PC-9 (cell line): ENCODE measurements around the gene CNP. TPM values are rescaled to one million over a fixed set of nuclear protein-coding genes. Genes with fewer than 3 reads are reported as not detected.
"Not testable (repeated sequence)": the region's sequence is repeated elsewhere in the genome, so short reads cannot be mapped to it uniquely, and the experiment has no call there.

Experiments used
- BruUV-seq: library from RNA; stranded (reverse); fragments of 400-500 nt; replicated peaks from 2 replicates; lab custom pipeline; 2021; lab: Mats Ljungman, UMichigan
- CTCF ChIA-PET: fragments of 300-600 bp; sonication (Branson Sonifier 250); formaldehyde crosslinking; loops from one replicate; lab custom pipeline; 2022; ENCODE audit warnings: antibody characterized with exemption; lab: Charles Lee
- POLR2A ChIA-PET: fragments of 300-600 bp; sonication (Branson Sonifier 250); formaldehyde crosslinking; loops from one replicate; lab custom pipeline; 2022; ENCODE audit warnings: antibody characterized with exemption; ENCODE audit not compliant: unreplicated experiment; lab: Charles Lee
- DNase-seq, 2 experiments: peaks; one replicate each; pipeline versions ENCODE4 v3.0.0 to v3.0.0-alpha.2; 2015 to 2022; ENCODE audit warnings: mixed read lengths in 1 of 2
- H2AFZ ChIP-seq: fragments of 200-600 bp; sonication (generic); 2 replicates; pipeline ENCODE4 v1.8.1; 2017; ENCODE audit warnings: antibody characterized with exemption
- H3F3A ChIP-seq: fragments of 200-600 bp; sonication (generic); 2 replicates; pipeline ENCODE4 v1.8.1; 2017; ENCODE audit warnings: antibody characterized with exemption, mild to moderate bottlenecking, low read depth; ENCODE audit not compliant: insufficient read depth
- H3K27ac ChIP-seq: fragments of 200-600 bp; sonication (generic); 2 replicates; pipeline ENCODE4 v1.6.1; 2016; ENCODE audit warnings: mixed run types
- H3K27me3 ChIP-seq: fragments of 200-600 bp; sonication (generic); 2 replicates; pipeline ENCODE4 v1.6.1; 2016; ENCODE audit warnings: low read depth, mixed run types; ENCODE audit not compliant: insufficient read depth
- H3K36me3 ChIP-seq: fragments of 200-600 bp; sonication (generic); 2 replicates; pipeline ENCODE4 v1.6.1; 2016; ENCODE audit warnings: low read depth, mixed run types
- H3K4me1 ChIP-seq: fragments of 200-600 bp; sonication (generic); replicated peaks from 2 replicates; pipeline ENCODE4 v1.6.1; 2016; ENCODE audit warnings: mixed run types; ENCODE audit not compliant: insufficient read depth
- H3K4me2 ChIP-seq: fragments of 200-600 bp; sonication (generic); 2 replicates; pipeline ENCODE4 v1.6.1; 2017; ENCODE audit warnings: mixed run types
- H3K4me3 ChIP-seq: fragments of 200-600 bp; sonication (generic); 2 replicates; pipeline ENCODE4 v1.6.1; 2016; ENCODE audit warnings: mixed run types
- H3K79me2 ChIP-seq: fragments of 200-600 bp; sonication (generic); 2 replicates; pipeline ENCODE4 v1.6.1; 2017; ENCODE audit warnings: low read depth, mixed run types
- H3K9me2 ChIP-seq: fragments of 200-600 bp; sonication (generic); 2 replicates; pipeline ENCODE4 v1.8.1; 2017; ENCODE audit warnings: mild to moderate bottlenecking; ENCODE audit not compliant: insufficient read depth
- H3K9me3 ChIP-seq: fragments of 200-600 bp; sonication (generic); 2 replicates; pipeline ENCODE4 v1.8.1; 2016; ENCODE audit warnings: low read depth; ENCODE audit not compliant: insufficient read depth
- H4K20me1 ChIP-seq: fragments of 200-600 bp; sonication (generic); 2 replicates; pipeline ENCODE4 v1.8.1; 2017; ENCODE audit not compliant: insufficient read depth
- EZH2 ChIP-seq: fragments of 200-600 bp; sonication (generic); IDR thresholded peaks from 2 replicates; pipeline ENCODE4 v1.8.0; 2017; ENCODE audit warnings: antibody characterized with exemption, low read depth
- intact Hi-C: fragments of 100-400 bp; cut with micrococcal nuclease; formaldehyde crosslinking; loops from one replicate; pipeline ENCODE4 v1.10.0; 2022; ENCODE audit not compliant: unreplicated experiment
- total RNA-seq: library from RNA; stranded (reverse); gene quantifications from 2 replicates; pipeline ENCODE4 v1.2.3, GENCODE V29; 2021
- TF ChIP-seq, protein P1 (sequence below): fragments of 200-600 bp; sonication (generic); conservative IDR thresholded peaks from 2 replicates; pipeline ENCODE4 v1.6.1; 2017; ENCODE audit warnings: mixed run types, antibody characterized with exemption, mild to moderate bottlenecking, moderate library complexity

CNP gene
- total RNA-seq, 1 experiment from 2014 or later: 64.7 TPM

DNA sequence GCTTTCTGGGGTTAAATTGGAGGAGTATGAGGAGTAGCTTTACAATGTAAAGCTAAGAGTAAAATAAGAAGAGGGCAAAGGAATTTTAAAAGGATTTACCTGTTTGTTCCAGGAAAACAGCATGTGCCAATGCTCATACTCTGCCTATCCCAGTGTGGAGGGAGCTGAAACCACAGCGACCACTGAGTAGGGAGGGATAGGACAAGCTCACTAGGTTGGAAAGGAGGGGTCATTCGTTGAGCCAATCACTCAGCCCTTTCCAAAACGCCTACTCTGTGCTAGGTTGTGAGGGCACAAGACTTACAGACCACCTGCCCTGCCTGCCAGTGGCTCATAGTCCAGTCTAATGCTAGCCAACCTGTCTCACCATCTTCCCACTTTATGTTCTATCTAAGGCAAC is 51.7 kb downstream of the CNP start:
- peaks cover 58% of the 10 kb centered on the region for H3K79me2 ChIP-seq
- TF ChIP-seq, protein P1, sequence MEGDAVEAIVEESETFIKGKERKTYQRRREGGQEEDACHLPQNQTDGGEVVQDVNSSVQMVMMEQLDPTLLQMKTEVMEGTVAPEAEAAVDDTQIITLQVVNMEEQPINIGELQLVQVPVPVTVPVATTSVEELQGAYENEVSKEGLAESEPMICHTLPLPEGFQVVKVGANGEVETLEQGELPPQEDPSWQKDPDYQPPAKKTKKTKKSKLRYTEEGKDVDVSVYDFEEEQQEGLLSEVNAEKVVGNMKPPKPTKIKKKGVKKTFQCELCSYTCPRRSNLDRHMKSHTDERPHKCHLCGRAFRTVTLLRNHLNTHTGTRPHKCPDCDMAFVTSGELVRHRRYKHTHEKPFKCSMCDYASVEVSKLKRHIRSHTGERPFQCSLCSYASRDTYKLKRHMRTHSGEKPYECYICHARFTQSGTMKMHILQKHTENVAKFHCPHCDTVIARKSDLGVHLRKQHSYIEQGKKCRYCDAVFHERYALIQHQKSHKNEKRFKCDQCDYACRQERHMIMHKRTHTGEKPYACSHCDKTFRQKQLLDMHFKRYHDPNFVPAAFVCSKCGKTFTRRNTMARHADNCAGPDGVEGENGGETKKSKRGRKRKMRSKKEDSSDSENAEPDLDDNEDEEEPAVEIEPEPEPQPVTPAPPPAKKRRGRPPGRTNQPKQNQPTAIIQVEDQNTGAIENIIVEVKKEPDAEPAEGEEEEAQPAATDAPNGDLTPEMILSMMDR: no peak
- no peak for TF ChIP-seq EZH2
- no peaks in the 10 kb centered on the region for H3K36me3 ChIP-seq
- H3K27ac ChIP-seq: peak overlapping the region; percentile 64
- H3K9me2 ChIP-seq: no peaks in the 10 kb centered on the region
- DNase-seq: no peak
- H3K4me2 ChIP-seq: peak overlapping the region; percentile 94
- intact Hi-C loops: no loop called here
- H2AFZ ChIP-seq: peak overlapping the region; percentile 90
- peaks cover 38% of the 10 kb centered on the region for H3F3A ChIP-seq
- no TSS peak for BruUV-seq
- peak overlapping the region; percentile 90 for H3K4me3 ChIP-seq
- H3K9me3 ChIP-seq: no peaks in the 10 kb centered on the region
- ChIA-PET CTCF (interaction anchor here (0.6 to 1.6 kb wide), 4 partner anchors 31 to 514 kb away, joined by 3 to 11 read pairs (median 8); no protein-coding TSS in a partner anchor), POLR2A (interaction anchor here (0.7 to 1.9 kb wide), 4 partner anchors 17 to 370 kb away, joined by 3 to 35 read pairs (median 6); partner anchors contain the start of gene STAT3)
- H3K27me3 ChIP-seq: no peaks in the 10 kb centered on the region
- H4K20me1 ChIP-seq: peaks cover 21% of the 10 kb centered on the region
- peaks cover 34% of the 10 kb centered on the region for H3K4me1 ChIP-seq

DNA sequence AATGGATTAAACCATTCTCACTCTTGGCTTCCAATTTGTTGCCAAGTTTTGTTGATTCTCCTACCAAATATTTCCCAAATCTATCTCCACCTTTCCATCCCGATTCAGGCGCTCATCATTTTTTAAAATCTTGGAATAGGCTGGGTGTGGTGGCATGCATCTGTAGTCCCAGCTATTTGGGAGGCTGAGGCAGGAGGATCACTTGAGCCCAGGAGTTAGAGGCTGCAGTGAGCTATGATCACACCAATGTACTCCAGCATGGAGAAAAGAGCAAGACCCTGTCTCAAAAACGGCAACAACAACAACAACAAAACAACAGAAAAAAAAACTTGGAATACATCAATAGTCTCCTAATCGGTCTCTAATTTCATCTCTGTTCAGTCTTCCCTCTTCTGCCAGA is 52.4 kb downstream of the CNP start:
- peaks cover 15% of the 10 kb centered on the region; the same call in 1 of the 2 replicates for H4K20me1 ChIP-seq
- TF ChIP-seq, protein P1: no peak
- no peak overlapping the region for H2AFZ ChIP-seq
- no peaks in the 10 kb centered on the region for H3K36me3 ChIP-seq
- peaks cover 44% of the 10 kb centered on the region for H3F3A ChIP-seq
- no TSS peak for BruUV-seq
- intact Hi-C loops: no loop called here
- H3K27me3 ChIP-seq: no peaks in the 10 kb centered on the region
- H3K79me2 ChIP-seq: peaks cover 51% of the 10 kb centered on the region
- H3K27ac ChIP-seq: no peak overlapping the region
- no peak for DNase-seq
- peaks cover 40% of the 10 kb centered on the region for H3K4me1 ChIP-seq
- POLR2A ChIA-PET: no interaction called here
- peak overlapping the region; percentile 94; the same call in 1 of the 2 replicates for H3K4me2 ChIP-seq
- peak overlapping the region; percentile 90; the same call in 1 of the 2 replicates for H3K4me3 ChIP-seq
- CTCF ChIA-PET: interaction anchor here (0.7 to 1.6 kb wide), 3 partner anchors 30 to 53 kb away, joined by 3 to 7 read pairs (median 3); no protein-coding TSS in a partner anchor
- H3K9me3 ChIP-seq: no peaks in the 10 kb centered on the region
- H3K9me2 ChIP-seq: no peaks in the 10 kb centered on the region

DNA sequence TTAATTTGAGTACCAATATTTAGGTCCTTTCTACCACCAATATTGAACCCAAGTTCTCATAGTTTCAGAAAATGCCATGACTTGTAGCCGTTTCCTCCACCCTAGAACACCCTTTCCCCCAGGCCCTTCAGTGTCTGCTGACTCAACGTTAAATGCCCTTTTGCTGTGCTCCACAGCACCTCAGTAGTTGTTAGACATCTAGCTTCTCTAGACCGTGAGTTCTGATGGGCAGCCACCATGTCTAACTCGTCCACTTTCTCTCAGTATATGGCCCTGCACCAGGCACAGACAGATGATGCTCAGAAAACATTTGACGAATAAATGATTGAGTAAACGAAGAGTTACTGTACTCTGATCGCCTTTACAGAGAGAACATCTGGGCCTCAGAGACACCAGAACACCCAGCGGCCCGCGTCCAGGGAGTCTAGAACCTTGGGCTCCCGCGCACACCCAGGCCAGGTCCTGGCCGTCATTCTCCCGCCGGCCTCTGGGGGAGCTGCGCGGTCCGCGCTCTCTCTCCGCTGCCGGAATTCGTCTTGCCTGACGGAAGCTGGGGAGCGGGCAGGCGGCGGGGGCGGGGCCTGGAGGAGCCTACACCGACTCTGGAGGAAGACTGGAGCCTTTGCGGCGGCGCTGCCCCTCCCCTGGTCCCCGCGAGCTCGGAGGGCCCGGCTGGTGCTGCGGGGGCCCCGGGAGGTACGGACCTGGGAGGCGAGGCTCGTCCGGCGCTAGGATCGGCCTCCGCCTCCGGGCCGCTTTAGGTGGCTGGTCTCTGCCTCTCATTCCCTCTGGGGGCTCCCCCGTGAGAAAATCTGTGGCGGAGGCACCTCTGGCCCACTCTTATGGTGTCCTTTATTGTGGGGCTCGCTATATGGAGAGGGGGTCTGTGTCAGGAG is 53.2 kb downstream of the CNP start, which contains the start of gene NKIRAS2:
Gene NKIRAS2 (plus strand): TSS at position 582 of the 896 bp plus-strand sequence. CDS start 1,488 bp downstream, outside the sequence.
- Histone ChIP-seq H3K4me2 (peak within 1 kb of the TSS; percentile 93), H3K4me1 (peaks cover 46% of the 10 kb centered on the region), H4K20me1 (peaks cover 8% of the 10 kb centered on the region; the same call in 1 of the 2 replicates), H3K27me3 (no peaks in the 10 kb centered on the region), H3K9me3 (no peaks in the 10 kb centered on the region), H3K79me2 (peaks cover 44% of the 10 kb centered on the region), H3F3A (peaks cover 52% of the 10 kb centered on the region), H2AFZ (peak within 1 kb of the TSS; percentile 77), H3K27ac (peak within 1 kb of the TSS; percentile 44), H3K4me3 (peak within 1 kb of the TSS; percentile 77), H3K9me2 (no peaks in the 10 kb centered on the region), H3K36me3 (no peaks in the 10 kb centered on the region)
- ChIA-PET CTCF (interaction anchor here (0.6 to 0.9 kb wide), 6 partner anchors 17 to 510 kb away, joined by 3 to 7 read pairs (median 4); partner anchors contain the start of genes CNP and KAT2A), POLR2A (interaction anchor here (0.5 to 0.7 kb wide), 4 partner anchors 19 to 331 kb away, joined by 3 read pairs; no protein-coding TSS in a partner anchor)
- no TSS peak for BruUV-seq
- intact Hi-C loops: loop anchor here (10.0 kb wide), 1 partner anchor 305 kb away; no protein-coding TSS in a partner anchor
- DNase-seq: peak; percentile 82 to 91
- TF ChIP-seq, protein P1: peak; percentile 87
- TF ChIP-seq EZH2: no peak

DNA sequence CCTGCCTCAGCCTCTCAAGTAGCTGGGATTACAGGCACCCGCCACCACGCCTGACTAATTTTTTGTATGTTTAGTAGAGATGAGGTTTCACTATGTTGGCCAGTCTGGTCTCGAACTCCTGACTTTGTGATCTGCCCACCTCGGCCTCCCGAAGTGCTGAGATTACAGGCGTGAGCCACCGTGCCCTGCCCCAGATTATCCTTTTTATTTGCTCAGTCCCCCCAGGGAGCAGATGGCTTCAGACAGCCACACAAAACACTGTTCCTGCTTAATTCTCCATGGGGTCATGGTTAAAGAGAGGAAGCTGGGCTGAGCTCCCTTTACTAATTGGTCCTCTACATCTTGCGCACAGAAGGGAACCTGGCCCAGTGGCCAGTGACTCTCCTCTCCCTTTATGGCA is 54.2 kb downstream of the CNP start:
- POLR2A ChIA-PET, H4K20me1 ChIP-seq, H3K36me3 ChIP-seq, H3K27me3 ChIP-seq, DNase-seq, H3K9me3 ChIP-seq, H3K9me2 ChIP-seq: not testable (repeated sequence)
- peaks cover 46% of the 10 kb centered on the region for H3K4me1 ChIP-seq
- CTCF ChIA-PET: interaction anchor here (0.6 to 0.9 kb wide), 3 partner anchors 18 to 408 kb away, joined by 3 to 6 read pairs (median 5); no protein-coding TSS in a partner anchor
- H3K79me2 ChIP-seq: peaks cover 33% of the 10 kb centered on the region
- H3K27ac ChIP-seq: 0 out of 2 replicates have a peak overlapping the region, but pooled peaks have one; percentile 44
- peak overlapping the region; percentile 77; the same call in 1 of the 2 replicates for H2AFZ ChIP-seq
- intact Hi-C loops: loop anchor here (10.0 kb wide), 1 partner anchor 304 kb away; no protein-coding TSS in a partner anchor
- peak overlapping the region; percentile 77 for H3K4me3 ChIP-seq
- peaks cover 56% of the 10 kb centered on the region for H3F3A ChIP-seq
- BruUV-seq: TSS peak; percentile 41
- peak overlapping the region; percentile 93 for H3K4me2 ChIP-seq
